DOHH2 (cell line): Measurements from ENCODE around the gene GIGYF1.

Source experiments
- H3F3A ChIP-seq: fragments of 200-600 bp; sonication (generic), shearing (Covaris generic); 2 replicates; pipeline ENCODE4 v1.6.0; 2016; ENCODE audit warnings: antibody characterized with exemption, mild to moderate bottlenecking; ENCODE audit not compliant: control insufficient read depth, insufficient read depth
- H3K27ac ChIP-seq: fragments of 200-600 bp; sonication (generic); 2 replicates; pipeline ENCODE4 v1.5.1; 2014; ENCODE audit warnings: low read depth, mild to moderate bottlenecking, low read length, moderate library complexity
- H3K27me3 ChIP-seq: fragments of 200-600 bp; sonication (generic); 2 replicates; pipeline ENCODE4 v1.6.1; 2014; ENCODE audit warnings: mild to moderate bottlenecking, low read length, mixed read lengths; ENCODE audit not compliant: control insufficient read depth
- H3K36me3 ChIP-seq: fragments of 200-600 bp; sonication (generic); 2 replicates; pipeline ENCODE4 v1.6.1; 2014; ENCODE audit warnings: mild to moderate bottlenecking, low read length, moderate library complexity, mixed read lengths; ENCODE audit not compliant: control insufficient read depth
- H3K4me1 ChIP-seq: fragments of 200-600 bp; sonication (generic); 2 replicates; pipeline ENCODE4 v1.6.1; 2014; ENCODE audit warnings: mild to moderate bottlenecking, low read length, mixed read lengths; ENCODE audit not compliant: control insufficient read depth
- H3K4me2 ChIP-seq: fragments of 200-600 bp; sonication (generic); 2 replicates; pipeline ENCODE4 v1.6.0; 2014; ENCODE audit warnings: mild to moderate bottlenecking, low read length, moderate library complexity
- H3K4me3 ChIP-seq: fragments of 200-600 bp; sonication (generic); 2 replicates; pipeline ENCODE4 v1.5.1; 2014; ENCODE audit warnings: mild to moderate bottlenecking, low read length, mixed read lengths
- H3K79me2 ChIP-seq: fragments of 200-600 bp; sonication (generic); 2 replicates; pipeline ENCODE4 v1.6.1; 2014; ENCODE audit warnings: mild to moderate bottlenecking, low read length, mixed read lengths; ENCODE audit not compliant: control insufficient read depth
- H3K9me2 ChIP-seq: fragments of 200-600 bp; sonication (generic); replicated peaks from 2 replicates; pipeline ENCODE4 v1.6.1; 2014; ENCODE audit warnings: mild to moderate bottlenecking, low read length, mixed read lengths; ENCODE audit not compliant: control insufficient read depth
- H3K9me3 ChIP-seq: fragments of 200-600 bp; sonication (generic); 2 replicates; pipeline ENCODE4 v1.6.1; 2014; ENCODE audit warnings: antibody characterized with exemption, low read length, mixed read lengths; ENCODE audit not compliant: control insufficient read depth, insufficient read depth
- H4K20me1 ChIP-seq: fragments of 200-600 bp; sonication (generic); 2 replicates; pipeline ENCODE4 v1.6.0; 2014; ENCODE audit warnings: low read depth, mild to moderate bottlenecking, antibody characterized with exemption, low read length, moderate library complexity; ENCODE audit not compliant: control insufficient read depth, insufficient read depth
- CTCF ChIP-seq: fragments of 200-600 bp; sonication (generic); IDR thresholded peaks from one replicate; pipeline ENCODE4 v1.5.1; 2014; ENCODE audit warnings: antibody characterized with exemption, mild to moderate bottlenecking, low read depth, low read length; ENCODE audit not compliant: poor library complexity, severe bottlenecking
- EZH2phosphoT487 ChIP-seq: fragments of 200-600 bp; sonication (generic); IDR thresholded peaks from 2 replicates; pipeline ENCODE4 v1.6.1; 2017; ENCODE audit warnings: borderline replicate concordance, mild to moderate bottlenecking, antibody characterized with exemption, low read length, moderate library complexity, mixed read lengths

The GIGYF1 gene

GRCh38 chr7:100696123-100696521, 2.1 kb upstream of the GIGYF1 start:
- Histone ChIP-seq H3K9me3 (no peaks in the 10 kb centered on the region), H3K27me3 (peaks cover 49% of the 10 kb centered on the region), H3K27ac (no peak overlapping the region), H3K36me3 (peaks cover 19% of the 10 kb centered on the region), H3K79me2 (peaks cover 26% of the 10 kb centered on the region), H4K20me1 (peaks cover 4% of the 10 kb centered on the region), H3K4me1 (peaks cover 35% of the 10 kb centered on the region), H3K4me3 (no peak overlapping the region), H3K4me2 (peak overlapping the region; percentile 64), H3K9me2 (no peaks in the 10 kb centered on the region), H3F3A (peaks cover 19% of the 10 kb centered on the region)
- TF ChIP-seq CTCF = no peak
- no peak for TF ChIP-seq EZH2phosphoT487

GRCh38 chr7:100693312-100694097, 545 bp downstream of the GIGYF1 start:
- peak overlapping the region; percentile 32 for H3K27ac ChIP-seq
- peaks cover 19% of the 10 kb centered on the region for H3F3A ChIP-seq
- TF ChIP-seq EZH2phosphoT487 = no peak
- TF ChIP-seq CTCF = no peak
- peaks cover 47% of the 10 kb centered on the region for H3K4me1 ChIP-seq
- H3K4me2 ChIP-seq = peak overlapping the region; percentile 79
- H4K20me1 ChIP-seq = peaks cover 26% of the 10 kb centered on the region
- no peaks in the 10 kb centered on the region for H3K9me2 ChIP-seq
- peaks cover 42% of the 10 kb centered on the region for H3K36me3 ChIP-seq
- peak overlapping the region; percentile 87 for H3K4me3 ChIP-seq
- no peaks in the 10 kb centered on the region for H3K9me3 ChIP-seq
- H3K79me2 ChIP-seq = peaks cover 53% of the 10 kb centered on the region
- H3K27me3 ChIP-seq = peaks cover 28% of the 10 kb centered on the region

GRCh38 chr7:100692578-100692961, 1.5 kb downstream of the GIGYF1 start:
- Histone ChIP-seq H3K27me3 (peaks cover 25% of the 10 kb centered on the region), H3K27ac (peak overlapping the region; percentile 32; the same call in 1 of the 2 replicates), H3K4me3 (peak overlapping the region; percentile 87), H3K9me3 (no peaks in the 10 kb centered on the region), H3K4me1 (peaks cover 47% of the 10 kb centered on the region), H3F3A (peaks cover 19% of the 10 kb centered on the region), H3K4me2 (peak overlapping the region; percentile 79), H3K79me2 (peaks cover 62% of the 10 kb centered on the region), H3K36me3 (peaks cover 52% of the 10 kb centered on the region), H4K20me1 (peaks cover 33% of the 10 kb centered on the region), H3K9me2 (no peaks in the 10 kb centered on the region)
- no peak for TF ChIP-seq EZH2phosphoT487
- TF ChIP-seq CTCF = no peak
